ENCODE results near the gene NRCAM.

The NRCAM gene

DNA sequence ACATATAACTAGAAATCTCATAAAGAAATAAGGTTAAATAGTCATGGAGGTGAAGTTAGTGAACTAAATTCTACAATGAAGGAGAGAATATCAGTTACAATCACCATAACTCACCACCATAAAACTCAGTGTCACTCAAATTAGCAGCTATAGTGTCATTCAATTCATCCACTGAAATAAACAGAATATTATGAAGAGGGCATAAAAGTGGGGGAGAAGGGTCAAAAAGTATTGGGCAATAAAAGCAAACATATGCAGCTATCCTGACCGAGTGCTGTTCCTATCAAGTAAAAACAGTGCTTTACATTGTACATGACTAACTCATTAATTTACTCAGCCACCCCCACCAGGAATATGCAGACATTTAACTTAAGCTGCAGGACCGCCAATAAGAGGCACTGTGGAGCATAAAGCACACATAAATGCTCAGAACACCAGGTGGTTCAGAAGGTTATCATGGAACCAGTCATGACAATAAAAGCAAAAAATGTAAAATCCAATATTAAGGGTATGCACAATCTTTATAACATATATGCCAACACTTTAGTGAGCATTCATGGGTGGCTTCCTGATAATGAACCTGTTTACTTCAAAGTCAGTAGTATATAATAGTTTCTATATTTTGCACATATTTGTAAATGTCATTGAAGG lies 230.6 kb downstream of the NRCAM start:
- H3K27ac ChIP-seq (ENCODE audit: low read depth, low read length) = no peak overlapping the region
- no peaks in the 10 kb centered on the region for H3K9me3 ChIP-seq (ENCODE audit: control insufficient read depth, insufficient read depth, low read depth, low read length)
- no peak overlapping the region for H3K9ac ChIP-seq (ENCODE audit: low read length)
- H3K4me1 ChIP-seq (ENCODE audit: control insufficient read depth, insufficient read depth, low read length) = peaks cover 4% of the 10 kb centered on the region; the same call in 1 of the 2 replicates
- no peaks in the 10 kb centered on the region for H3K36me3 ChIP-seq (ENCODE audit: control insufficient read depth, insufficient read depth, low read length)
- H3K4me3 ChIP-seq (ENCODE audit: low read depth, low read length) = no peak overlapping the region
- H3K27me3 ChIP-seq (ENCODE audit: control insufficient read depth, insufficient read depth, low read length) = no peaks in the 10 kb centered on the region

DNA sequence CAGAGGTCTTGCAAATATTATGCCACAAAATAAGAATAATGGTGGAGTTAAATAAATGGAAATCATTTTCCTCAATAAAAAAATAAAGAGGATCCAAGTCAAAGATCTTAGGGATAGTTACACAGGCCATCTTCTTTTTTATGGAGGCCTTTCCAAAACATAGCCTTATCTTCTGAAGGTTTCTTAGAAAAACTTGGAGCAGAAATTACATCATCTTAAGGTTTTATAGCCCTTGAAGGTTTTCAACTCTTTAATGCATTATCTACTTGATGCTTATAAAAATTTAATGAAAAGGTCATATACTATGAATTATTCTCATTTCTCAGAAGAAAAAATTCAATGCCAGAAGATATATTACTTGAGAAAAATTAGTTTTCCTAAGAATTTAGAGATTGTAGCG lies 231.8 kb downstream of the NRCAM start:
- Histone ChIP-seq H3K4me3 (ENCODE audit: low read depth, low read length) (no peak overlapping the region), H3K4me1 (ENCODE audit: control insufficient read depth, insufficient read depth, low read length) (peaks cover 4% of the 10 kb centered on the region; the same call in 1 of the 2 replicates), H3K27me3 (ENCODE audit: control insufficient read depth, insufficient read depth, low read length) (no peaks in the 10 kb centered on the region), H3K27ac (ENCODE audit: low read depth, low read length) (no peak overlapping the region), H3K9ac (ENCODE audit: low read length) (no peak overlapping the region), H3K36me3 (ENCODE audit: control insufficient read depth, insufficient read depth, low read length) (no peaks in the 10 kb centered on the region), H3K9me3 (ENCODE audit: control insufficient read depth, insufficient read depth, low read depth, low read length) (no peaks in the 10 kb centered on the region)

DNA sequence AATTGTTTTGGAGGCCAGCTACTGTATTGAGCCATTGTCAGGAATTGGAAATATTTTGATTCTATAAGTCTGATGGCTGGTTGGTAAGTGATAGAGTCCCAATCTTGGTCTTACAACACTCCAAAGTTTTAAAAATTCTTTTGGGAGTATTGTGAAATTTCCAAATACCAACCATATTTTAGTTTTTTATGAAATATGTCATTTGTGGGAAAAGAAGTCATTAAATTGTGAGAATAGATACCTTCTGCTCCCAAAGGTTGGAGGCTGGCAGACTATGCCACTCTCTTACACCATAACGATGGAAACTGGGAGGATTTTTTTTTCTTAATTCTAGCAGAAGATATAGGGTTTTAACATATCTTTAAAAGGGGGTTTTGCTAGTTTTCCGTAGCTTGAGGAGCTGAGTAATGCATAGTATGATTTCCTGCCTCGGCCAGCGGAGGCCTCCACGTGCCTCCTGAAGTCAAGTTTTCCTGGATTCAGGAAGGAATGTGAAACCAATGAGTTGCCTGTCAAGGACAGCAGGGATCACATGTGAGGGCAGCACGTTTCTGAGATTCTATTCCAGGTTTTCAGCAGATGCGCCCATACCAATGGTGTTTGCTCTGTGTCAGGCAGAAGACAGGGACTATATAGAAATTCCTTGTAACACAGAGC lies 233.9 kb downstream of the NRCAM start:
- Histone ChIP-seq H3K4me1 (ENCODE audit: control insufficient read depth, insufficient read depth, low read length) (peaks cover 4% of the 10 kb centered on the region; the same call in 1 of the 2 replicates), H3K4me3 (ENCODE audit: low read depth, low read length) (no peak overlapping the region), H3K27me3 (ENCODE audit: control insufficient read depth, insufficient read depth, low read length) (no peaks in the 10 kb centered on the region), H3K9me3 (ENCODE audit: control insufficient read depth, insufficient read depth, low read depth, low read length) (no peaks in the 10 kb centered on the region; the same call in 1 of the 2 replicates), H3K9ac (ENCODE audit: low read length) (no peak overlapping the region), H3K36me3 (ENCODE audit: control insufficient read depth, insufficient read depth, low read length) (no peaks in the 10 kb centered on the region), H3K27ac (ENCODE audit: low read depth, low read length) (no peak overlapping the region)

DNA sequence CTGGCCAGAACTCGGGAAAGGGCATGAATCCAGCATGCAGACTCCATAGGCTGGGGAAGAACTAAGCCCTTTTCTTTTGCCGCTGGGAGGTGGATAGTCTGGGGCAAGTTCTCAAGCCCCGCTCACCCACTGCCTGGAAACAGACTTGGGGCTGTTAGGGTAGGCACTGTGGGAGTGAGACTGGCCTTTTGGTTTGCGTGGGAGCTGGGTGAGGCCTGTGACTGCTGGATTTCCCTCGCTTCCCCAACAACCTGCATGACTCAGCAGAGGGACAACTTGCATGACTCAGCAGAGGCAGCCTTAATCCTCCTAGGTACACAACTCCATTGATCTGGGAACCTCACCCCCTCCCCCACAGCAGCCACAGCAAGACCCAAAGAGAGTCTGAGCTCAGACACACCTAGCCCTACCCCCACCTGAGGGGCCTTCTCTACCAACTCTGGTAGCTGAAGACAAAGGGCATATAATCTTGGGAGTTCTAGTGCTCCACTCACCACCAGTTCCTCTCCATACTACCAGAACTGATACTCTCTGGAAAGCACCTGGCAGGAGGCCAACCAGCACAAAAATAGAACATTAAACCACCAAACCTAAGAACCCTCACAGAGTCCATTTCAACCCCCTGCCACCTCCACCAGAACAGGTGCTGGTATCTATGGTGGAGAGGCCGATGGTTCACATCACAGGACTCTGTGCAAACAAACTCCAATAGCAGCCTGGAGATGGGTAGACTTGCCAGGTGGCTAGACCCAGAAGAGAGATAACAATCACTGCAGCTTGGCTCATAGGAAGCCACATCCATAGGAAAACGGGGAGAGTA lies 244.6 kb downstream of the NRCAM start:
- peaks cover 9% of the 10 kb centered on the region; the same call in 1 of the 2 replicates for H3K9me3 ChIP-seq (ENCODE audit: control insufficient read depth, insufficient read depth, low read depth, low read length)
- peaks cover 8% of the 10 kb centered on the region; the same call in 1 of the 2 replicates for H3K4me1 ChIP-seq (ENCODE audit: control insufficient read depth, insufficient read depth, low read length)
- no peak overlapping the region for H3K4me3 ChIP-seq (ENCODE audit: low read depth, low read length)
- H3K36me3 ChIP-seq (ENCODE audit: control insufficient read depth, insufficient read depth, low read length) = no peaks in the 10 kb centered on the region
- no peaks in the 10 kb centered on the region for H3K27me3 ChIP-seq (ENCODE audit: control insufficient read depth, insufficient read depth, low read length)
- peak overlapping the region; percentile 39 for H3K9ac ChIP-seq (ENCODE audit: low read length)
- H3K27ac ChIP-seq (ENCODE audit: low read depth, low read length) = peak overlapping the region; percentile 45; the same call in 1 of the 2 replicates

DNA sequence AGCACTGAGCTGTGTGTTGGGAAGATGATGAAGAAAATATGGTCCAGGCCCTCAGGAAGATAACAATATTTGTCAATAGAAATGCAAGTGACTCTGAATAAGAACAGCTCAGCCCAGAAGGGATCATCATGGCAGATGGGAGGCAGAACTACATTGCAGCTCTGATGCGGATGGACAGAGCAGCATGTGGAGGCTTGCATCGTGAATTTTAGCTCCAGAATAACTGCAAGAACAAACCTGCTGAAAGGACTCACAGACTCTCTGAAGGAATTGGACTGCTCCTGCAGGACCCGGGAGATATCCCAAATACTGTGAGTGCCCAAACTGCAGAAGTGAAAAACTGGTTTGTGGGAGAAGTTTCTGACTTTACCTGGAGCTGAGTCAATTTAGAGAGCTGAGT lies 245.4 kb downstream of the NRCAM start:
- Histone ChIP-seq H3K27ac (ENCODE audit: low read depth, low read length) (peak overlapping the region; percentile 45; the same call in 1 of the 2 replicates), H3K4me3 (ENCODE audit: low read depth, low read length) (no peak overlapping the region)

DNA sequence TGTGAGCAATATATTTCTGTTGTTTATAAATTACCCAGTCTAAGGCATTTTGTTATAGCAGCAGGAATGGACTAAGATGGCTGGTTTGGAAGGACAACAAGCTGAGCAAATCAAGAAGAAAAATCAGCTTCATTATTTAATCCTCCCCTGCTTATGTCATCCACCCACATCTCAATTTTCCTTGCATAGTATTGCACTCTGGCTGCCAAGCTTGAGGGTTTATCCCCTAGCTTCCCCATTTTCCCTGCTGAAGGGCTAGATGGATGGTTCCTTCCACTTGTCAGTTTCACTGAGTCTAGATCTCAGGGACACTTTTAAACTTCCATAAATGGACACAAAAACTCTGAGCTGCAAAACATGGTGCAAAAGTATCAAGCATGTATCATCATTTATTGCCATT lies 250.9 kb downstream of the NRCAM start:
- Histone ChIP-seq H3K27ac (ENCODE audit: low read depth, low read length) (no peak overlapping the region), H3K4me3 (ENCODE audit: low read depth, low read length) (no peak overlapping the region), H3K4me1 (ENCODE audit: control insufficient read depth, insufficient read depth, low read length) (peaks cover 22% of the 10 kb centered on the region), H3K27me3 (ENCODE audit: control insufficient read depth, insufficient read depth, low read length) (no peaks in the 10 kb centered on the region), H3K9me3 (ENCODE audit: control insufficient read depth, insufficient read depth, low read depth, low read length) (no peaks in the 10 kb centered on the region), H3K36me3 (ENCODE audit: control insufficient read depth, insufficient read depth, low read length) (no peaks in the 10 kb centered on the region), H3K9ac (ENCODE audit: low read length) (no peak overlapping the region)

More for the DNA sequence above, 245.4 kb downstream of the NRCAM start:
- Histone ChIP-seq H3K9ac (ENCODE audit: low read length) (no peak overlapping the region), H3K9me3 (ENCODE audit: control insufficient read depth, insufficient read depth, low read depth, low read length) (peaks cover 9% of the 10 kb centered on the region; the same call in 1 of the 2 replicates), H3K27me3 (ENCODE audit: control insufficient read depth, insufficient read depth, low read length) (no peaks in the 10 kb centered on the region), H3K4me1 (ENCODE audit: control insufficient read depth, insufficient read depth, low read length) (peaks cover 8% of the 10 kb centered on the region; the same call in 1 of the 2 replicates), H3K36me3 (ENCODE audit: control insufficient read depth, insufficient read depth, low read length) (no peaks in the 10 kb centered on the region)

DNA sequence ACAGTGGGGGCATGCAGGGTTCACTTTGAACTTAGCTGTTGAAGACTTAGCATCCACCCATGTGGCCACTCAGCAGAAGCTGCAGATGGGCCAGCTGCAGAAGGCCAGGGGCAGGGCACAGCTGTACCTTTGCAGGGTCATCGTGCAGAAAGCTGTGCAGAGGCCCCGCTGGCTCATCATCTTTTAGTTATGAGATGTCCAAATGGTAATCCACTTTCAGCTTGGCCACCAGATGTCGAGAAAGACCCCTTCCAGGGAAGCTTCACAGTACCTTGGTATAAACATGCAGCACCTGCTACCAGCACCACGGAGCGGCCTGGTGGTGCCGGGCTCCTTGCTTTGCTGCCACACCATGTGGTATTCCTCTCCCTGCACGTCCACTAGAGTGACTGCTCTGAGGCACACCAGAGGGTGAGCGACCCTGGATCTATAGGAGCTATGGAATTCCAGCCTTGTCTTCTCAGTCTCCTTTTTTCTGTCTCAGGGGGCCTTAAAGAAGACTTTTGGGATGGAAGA lies 251.9 kb downstream of the NRCAM start:
- Histone ChIP-seq H3K9me3 (ENCODE audit: control insufficient read depth, insufficient read depth, low read depth, low read length) (no peaks in the 10 kb centered on the region), H3K27ac (ENCODE audit: low read depth, low read length) (no peak overlapping the region), H3K4me3 (ENCODE audit: low read depth, low read length) (no peak overlapping the region)

DNA sequence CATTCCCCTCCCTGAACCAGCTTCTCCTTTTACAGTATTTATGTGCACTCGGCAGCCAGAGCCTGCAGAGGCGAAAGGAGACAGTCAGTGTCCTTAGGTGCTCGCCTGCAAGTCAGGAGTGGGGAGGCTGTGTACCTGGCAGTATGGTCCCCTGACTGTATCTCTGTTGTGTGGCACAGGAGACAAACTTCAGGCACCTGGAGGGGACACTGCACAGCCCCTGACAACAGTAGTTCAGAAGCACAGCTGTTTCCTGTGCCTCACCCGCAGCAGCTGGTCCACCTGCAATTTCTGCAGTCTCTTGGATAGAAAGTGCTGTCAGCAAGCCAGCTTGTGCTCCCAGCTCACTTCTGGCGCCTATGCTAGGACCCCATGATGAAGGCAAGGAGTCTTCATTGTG lies 252.7 kb downstream of the NRCAM start:
- H3K27me3 ChIP-seq (ENCODE audit: control insufficient read depth, insufficient read depth, low read length) = no peaks in the 10 kb centered on the region
- peaks cover 22% of the 10 kb centered on the region for H3K4me1 ChIP-seq (ENCODE audit: control insufficient read depth, insufficient read depth, low read length)
- H3K36me3 ChIP-seq (ENCODE audit: control insufficient read depth, insufficient read depth, low read length) = no peaks in the 10 kb centered on the region
- no peak overlapping the region for H3K27ac ChIP-seq (ENCODE audit: low read depth, low read length)
- H3K9ac ChIP-seq (ENCODE audit: low read length) = no peak overlapping the region
- H3K9me3 ChIP-seq (ENCODE audit: control insufficient read depth, insufficient read depth, low read depth, low read length) = no peaks in the 10 kb centered on the region
- no peak overlapping the region for H3K4me3 ChIP-seq (ENCODE audit: low read depth, low read length)

More for the DNA sequence above, 251.9 kb downstream of the NRCAM start:
- peaks cover 22% of the 10 kb centered on the region for H3K4me1 ChIP-seq (ENCODE audit: control insufficient read depth, insufficient read depth, low read length)
- no peaks in the 10 kb centered on the region for H3K36me3 ChIP-seq (ENCODE audit: control insufficient read depth, insufficient read depth, low read length)
- no peaks in the 10 kb centered on the region for H3K27me3 ChIP-seq (ENCODE audit: control insufficient read depth, insufficient read depth, low read length)
- H3K9ac ChIP-seq (ENCODE audit: low read length) = no peak overlapping the region

DNA sequence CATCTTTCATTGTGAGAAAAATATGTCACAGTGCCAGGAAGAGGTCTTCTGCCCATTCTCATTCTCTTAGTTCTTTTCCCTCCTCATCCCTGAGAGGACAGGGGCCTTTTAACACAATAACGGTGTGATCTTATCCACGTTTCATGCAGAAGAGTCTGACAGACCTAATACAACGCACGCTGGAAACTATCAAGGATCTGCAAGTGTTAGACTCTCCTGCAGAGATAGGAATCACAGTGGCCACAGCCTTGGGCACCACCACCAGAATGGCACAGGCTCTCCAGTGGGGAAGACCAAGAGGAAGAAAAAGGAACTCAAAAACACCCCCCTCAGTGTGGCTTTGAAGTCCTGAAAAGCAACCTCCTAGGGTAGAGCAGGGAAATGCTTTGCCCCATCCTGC lies 253.5 kb downstream of the NRCAM start:
- no peak overlapping the region for H3K4me3 ChIP-seq (ENCODE audit: low read depth, low read length)
- H3K27me3 ChIP-seq (ENCODE audit: control insufficient read depth, insufficient read depth, low read length) = no peaks in the 10 kb centered on the region
- no peaks in the 10 kb centered on the region for H3K9me3 ChIP-seq (ENCODE audit: control insufficient read depth, insufficient read depth, low read depth, low read length)
- no peak overlapping the region for H3K27ac ChIP-seq (ENCODE audit: low read depth, low read length)
- peaks cover 22% of the 10 kb centered on the region for H3K4me1 ChIP-seq (ENCODE audit: control insufficient read depth, insufficient read depth, low read length)
- H3K9ac ChIP-seq (ENCODE audit: low read length) = no peak overlapping the region
- no peaks in the 10 kb centered on the region for H3K36me3 ChIP-seq (ENCODE audit: control insufficient read depth, insufficient read depth, low read length)

DNA sequence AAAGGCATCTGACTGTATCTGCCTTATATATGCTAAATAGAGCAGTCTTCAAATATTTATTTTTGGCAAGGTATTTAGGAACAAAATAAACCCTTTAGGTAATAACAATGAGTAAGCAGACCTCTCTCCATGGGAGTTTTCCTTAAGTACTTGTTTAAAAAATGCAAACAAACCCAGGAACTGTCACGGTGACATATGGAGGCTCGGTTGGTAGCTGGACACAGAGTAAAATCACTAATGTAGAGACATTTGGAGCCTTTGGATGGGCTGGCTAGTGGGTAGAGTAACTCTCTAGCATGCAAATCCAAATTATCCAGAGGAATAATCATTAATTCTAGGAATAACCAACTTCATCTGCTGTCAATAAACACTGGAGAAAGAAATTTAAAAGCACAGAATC lies 254.5 kb downstream of the NRCAM start:
- Histone ChIP-seq H3K4me3 (ENCODE audit: low read depth, low read length) (no peak overlapping the region), H3K36me3 (ENCODE audit: control insufficient read depth, insufficient read depth, low read length) (no peaks in the 10 kb centered on the region), H3K9me3 (ENCODE audit: control insufficient read depth, insufficient read depth, low read depth, low read length) (no peaks in the 10 kb centered on the region), H3K27ac (ENCODE audit: low read depth, low read length) (no peak overlapping the region), H3K9ac (ENCODE audit: low read length) (no peak overlapping the region), H3K4me1 (ENCODE audit: control insufficient read depth, insufficient read depth, low read length) (peaks cover 22% of the 10 kb centered on the region), H3K27me3 (ENCODE audit: control insufficient read depth, insufficient read depth, low read length) (no peaks in the 10 kb centered on the region)
